ENCODE measurements around the gene PTPN4.

- no peak for TF ChIP-seq TCF4 (CRISPR knock-in tag; IDR thresholded peaks at IDR 0.05; ENCODE audit: borderline replicate concordance)
- TF ChIP-seq SNAI2 (CRISPR knock-in tag; IDR thresholded peaks at IDR 0.05): no peak
- no peak for TF ChIP-seq ISL1 (CRISPR knock-in tag; IDR thresholded peaks at IDR 0.05)
- TF ChIP-seq CREB5 (CRISPR knock-in tag; IDR thresholded peaks at IDR 0.05; ENCODE audit: low read depth): no peak
- TF ChIP-seq PATZ1 (CRISPR knock-in tag; IDR thresholded peaks at IDR 0.05; ENCODE audit: borderline replicate concordance): no peak
Observed at GRCh38 chr2:120004254-120004653, 244.5 kb downstream of the PTPN4 start.
